Gastrocnemius medialis (tissue), 4 donors: ENCODE results near the gene CALML4. TPM values are rescaled to one million over a fixed set of nuclear protein-coding genes. Genes with fewer than 3 reads are reported as not detected.

Experiments
- ATAC-seq, 2 donors: fragments of 150-250 bp; one replicate each; pipeline ENCODE4 v1.9.1; 2016
- DNase-seq, 2 donors: peaks; one replicate each; pipeline ENCODE4 v3.0.0-alpha.2; 2019
- H3K27ac ChIP-seq, 4 donors: fragments of 200-600 bp; sonication (generic); 1 replicate in 1 of 4; 2 replicates in 3 of 4; pipeline ENCODE4 v1.5.1; 2016 to 2018; ENCODE audit warnings: mild to moderate bottlenecking in 2 of 4, moderate library complexity in 1 of 4
- H3K27me3 ChIP-seq, 3 donors: fragments of 200-600 bp; sonication (generic) in 2 of 3; 1 replicate in 1 of 3; 2 replicates in 2 of 3; pipeline versions ENCODE4 v1.5.1 to v1.6.0; 2016 to 2019; ENCODE audit warnings: mild to moderate bottlenecking in 1 of 3, moderate library complexity in 1 of 3
- H3K36me3 ChIP-seq, 2 donors: fragments of 200-600 bp; sonication (generic) in 1 of 2; one replicate each; pipeline ENCODE4 v1.5.1; 2017 to 2018
- H3K4me1 ChIP-seq, 2 donors: fragments of 200-600 bp; sonication (generic) in 1 of 2; one replicate each; pipeline ENCODE4 v1.5.1; 2016 to 2017; ENCODE audit warnings: mild to moderate bottlenecking in 2 of 2
- H3K4me3 ChIP-seq, 4 donors: fragments of 200-600 bp; sonication (generic) in 3 of 4; 1 replicate in 1 of 4; 2 replicates in 3 of 4; pipeline ENCODE4 v1.5.1; 2016 to 2019; ENCODE audit warnings: mild to moderate bottlenecking in 2 of 4
- H3K9me3 ChIP-seq, 3 donors: fragments of 200-600 bp; sonication (generic) in 2 of 3; 1 replicate in 1 of 3; 2 replicates in 2 of 3; pipeline ENCODE4 v1.5.1; 2016 to 2019
- CTCF ChIP-seq, 5 experiments: fragments of 450-650 bp in 3 of 5; fragments of 200-600 bp in 2 of 5; sonication (generic) in 2 of 5; IDR thresholded peaks in 4 of 5; conservative IDR thresholded peaks in 1 of 5; 1 replicate in 4 of 5; 2 replicates in 1 of 5; pipeline ENCODE4 v1.5.1; 2016 to 2019; ENCODE audit warnings: antibody characterized with exemption in 5 of 5, mild to moderate bottlenecking in 3 of 5, moderate library complexity in 3 of 5
- POLR2A ChIP-seq, 2 donors: fragments of 450-650 bp; IDR thresholded peaks; one replicate each; pipeline ENCODE4 v1.6.1; 2017; ENCODE audit warnings: antibody characterized with exemption in 2 of 2, mild to moderate bottlenecking in 2 of 2, moderate library complexity in 2 of 2
- in situ Hi-C, 4 donors: fragments of 200-750 bp; cut with MboI; loops; one replicate each; pipeline versions ENCODE4 v1.15.0 to v1.8.0; 2017; ENCODE audit warnings: low sequenced_read_pairs in 4 of 4
- intact Hi-C: fragments of 100-400 bp; cut with DNase I; formaldehyde crosslinking; loops from one replicate; pipeline ENCODE4 v1.15.1; 2023; ENCODE audit warnings: low total_unique reads
- total RNA-seq, 4 donors: library from RNA; depleted of rRNA; stranded (reverse); fragments of >200 nt; gene quantifications; one replicate each; pipeline versions ENCODE4 v1.1.0 to v1.2.3, GENCODE V29; 2016

The CALML4 gene
- total RNA-seq, 4 donors from 2014 or later, result 0.66 to 2.4 (median 1.5) TPM

- H3K4me1 ChIP-seq, result peaks cover 76 to 81% of the 10 kb centered on the region in 2 donors
- no peaks in the 10 kb centered on the region for H3K9me3 ChIP-seq
- peak overlapping the region; percentile 75 to 84 (median 80) for H3K27ac ChIP-seq
- in situ Hi-C loops, result no loop called here
- peak overlapping the region in 2 of 4 donors; percentile 2 to 16 for H3K4me3 ChIP-seq
- ATAC-seq, result peak in 1 of 2 donors; percentile 30
- no peak for DNase-seq
- H3K36me3 ChIP-seq, result peaks cover 0 to 4% of the 10 kb centered on the region in 2 donors
- H3K27me3 ChIP-seq, result no peaks in the 10 kb centered on the region
- TF ChIP-seq CTCF (IDR thresholded peaks at IDR 0.05 in 4 of 5, conservative IDR thresholded peaks at IDR 0.05 in 1 of 5) (no peak), POLR2A (IDR thresholded peaks at IDR 0.05) (no peak)
- intact Hi-C loops, result loop anchor here (5.0 kb wide), 1 partner anchor 39 kb away; the partner anchor contains the start of gene CLN6
Measured at GRCh38 chr15:68188647-68189046, 16.5 kb downstream of the CALML4 start.

- TF ChIP-seq POLR2A (IDR thresholded peaks at IDR 0.05), result no peak
- TF ChIP-seq CTCF (IDR thresholded peaks at IDR 0.05 in 4 of 5, conservative IDR thresholded peaks at IDR 0.05 in 1 of 5), result no peak
- peaks cover 0 to 9% of the 10 kb centered on the region in 2 donors for H3K36me3 ChIP-seq
- in situ Hi-C loops, result no loop called here
- H3K4me1 ChIP-seq, result peaks cover 66 to 75% of the 10 kb centered on the region in 2 donors
- H3K27ac ChIP-seq, result peak overlapping the region; percentile 75 to 84 (median 80)
- H3K27me3 ChIP-seq, result no peaks in the 10 kb centered on the region
- peak; percentile 66 to 68 for DNase-seq
- peak overlapping the region in 3 of 4 donors; percentile 2 to 22 (median 9) for H3K4me3 ChIP-seq
- no peaks in the 10 kb centered on the region for H3K9me3 ChIP-seq
- intact Hi-C loops, result loop anchor here (5.0 kb wide), 1 partner anchor 40 kb away; the partner anchor contains the start of gene CLN6
- peak; percentile 75 to 82 for ATAC-seq
Measured at GRCh38 chr15:68187559-68187958, 17.6 kb downstream of the CALML4 start.

- Histone ChIP-seq H3K27me3 (no peaks in the 10 kb centered on the region), H3K4me1 (peaks cover 60 to 69% of the 10 kb centered on the region in 2 donors), H3K27ac (peak overlapping the region; percentile 75 to 84 (median 80)), H3K9me3 (no peaks in the 10 kb centered on the region), H3K4me3 (peak overlapping the region in 1 of 4 donors; percentile 22), H3K36me3 (peaks cover 0 to 11% of the 10 kb centered on the region in 2 donors)
- intact Hi-C loops, result loop anchor here (5.0 kb wide), 1 partner anchor 40 kb away; the partner anchor contains the start of gene CLN6
- TF ChIP-seq CTCF (IDR thresholded peaks at IDR 0.05 in 4 of 5, conservative IDR thresholded peaks at IDR 0.05 in 1 of 5) (no peak), POLR2A (IDR thresholded peaks at IDR 0.05) (no peak)
- ATAC-seq (peak; percentile 64 to 72), DNase-seq (peak in 1 of 2 donors; percentile 31)
- in situ Hi-C loops, result no loop called here
Measured at GRCh38 chr15:68186671-68187397, 18.3 kb downstream of the CALML4 start.

- Histone ChIP-seq H3K4me3 (no peak overlapping the region), H3K27ac (peak overlapping the region; percentile 75 to 84 (median 80)), H3K4me1 (peaks cover 48 to 50% of the 10 kb centered on the region in 2 donors), H3K9me3 (no peaks in the 10 kb centered on the region), H3K36me3 (peaks cover 0 to 21% of the 10 kb centered on the region in 2 donors), H3K27me3 (no peaks in the 10 kb centered on the region)
- in situ Hi-C loops (no loop called here), intact Hi-C loops (loop anchor here (5.0 kb wide), 1 partner anchor 42 kb away; the partner anchor contains the start of gene CLN6)
- TF ChIP-seq POLR2A (IDR thresholded peaks at IDR 0.05), result no peak
- no peak for TF ChIP-seq CTCF (IDR thresholded peaks at IDR 0.05 in 4 of 5, conservative IDR thresholded peaks at IDR 0.05 in 1 of 5)
- DNase-seq (peak in 1 of 2 donors; percentile 41), ATAC-seq (peak; percentile 54 to 75)
Measured at GRCh38 chr15:68184616-68185480, 20.3 kb downstream of the CALML4 start.
